ENCODE results near the gene FBXL14. TPM values are rescaled to one million over a fixed set of nuclear protein-coding genes. Genes with fewer than 3 reads are reported as not detected.

The FBXL14 gene
- total and polyA plus RNA-seq, 9 of the 15 experiments (the other 6 are each of a cell fraction or from before 2014, with no cell fraction given): 0.13 to 9.8 (median 3.3) TPM

DNA sequence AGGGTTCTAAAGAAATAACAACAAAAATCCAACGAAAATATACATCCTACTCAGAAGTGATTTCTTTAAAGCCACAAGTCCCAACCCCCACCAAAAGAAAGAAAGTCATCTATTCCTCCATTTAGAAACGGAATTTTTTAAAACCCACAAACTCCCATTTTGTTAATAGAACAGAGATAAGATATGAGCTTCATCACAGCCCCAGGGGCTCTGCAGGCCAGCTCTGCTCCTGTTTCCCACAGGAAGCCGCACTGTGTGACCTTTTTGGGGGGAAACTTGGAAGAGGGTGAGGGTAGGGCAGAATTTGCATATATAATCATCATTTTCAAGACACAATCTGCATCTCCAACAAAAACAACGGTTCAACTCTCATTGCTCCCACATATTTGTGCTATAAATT is 2.8 kb downstream of the FBXL14 start:
- peaks cover 58% of the 10 kb centered on the region for H3K79me2 ChIP-seq (ENCODE audit: control insufficient read depth, insufficient read depth, low read length)
- H3K27me3 ChIP-seq (ENCODE audit: control insufficient read depth in 2 of 2, insufficient read depth in 2 of 2, low read length in 2 of 2): no peaks in the 10 kb centered on the region
- in situ Hi-C loops (cut with MboI): loop anchor here (5.0 to 25.0 kb wide), 3 partner anchors 304 to 1029 kb away; no protein-coding TSS in a partner anchor
- peaks cover 12% of the 10 kb centered on the region for H4K20me1 ChIP-seq (replicated peaks; ENCODE audit: control insufficient read depth, insufficient read depth, low read length)
- peaks cover 26 to 45% of the 10 kb centered on the region in 2 experiments; a peak in 4 of 5 replicates for H3K4me1 ChIP-seq (replicated peaks in 1 of 2; ENCODE audit: control insufficient read depth in 2 of 2, insufficient read depth in 2 of 2, low read length in 2 of 2)
- H3K27ac ChIP-seq (ENCODE audit: extremely low read depth, low read depth, low read length): peak overlapping the region; percentile 33; the same call in 2 of the 3 replicates
- ChIA-PET CTCF (ENCODE audit: low intra/inter-chr PET ratio) (interaction anchor here (0.6 kb wide), 1 partner anchor 796 kb away, joined by 5 read pairs; no protein-coding TSS in a partner anchor), POLR2A (interaction anchor here (1.0 to 1.3 kb wide), 3 partner anchors 12 to 474 kb away, joined by 3 read pairs; no protein-coding TSS in a partner anchor)
- no peak overlapping the region for H2AFZ ChIP-seq (ENCODE audit: low read depth, low read length)
- DNase-seq (ENCODE audit: extremely low read depth in 1 of 4, low spot score in 3 of 4) (no peak), ATAC-seq (no peak), FAIRE-seq (no peak)
- no peaks in the 10 kb centered on the region for H3K9me3 ChIP-seq (replicated peaks; ENCODE audit: control insufficient read depth, insufficient read depth, low read depth, low read length)
- TSS peak; percentile 50 for BruUV-seq (replicated peaks)
- H3K9me1 ChIP-seq (ENCODE audit: control insufficient read depth, insufficient read depth, low read length): no peaks in the 10 kb centered on the region
- peak overlapping the region; percentile 25; the same call in 1 of the 2 replicates for H3K4me3 ChIP-seq
- TF ChIP-seq TEAD4 (IDR thresholded peaks at IDR 0.05; ENCODE audit: low read length) (peak; percentile 9; the same call in 1 of the 2 replicates), TEAD4 (CRISPR knock-in tag; IDR thresholded peaks at IDR 0.05; ENCODE audit: borderline replicate concordance) (no peak), RERE (CRISPR knock-in tag; IDR thresholded peaks at IDR 0.05; ENCODE audit: borderline replicate concordance) (no peak)
- WGBS (ENCODE audit: insufficient coverage, low coverage, missing lambda C conversion rate): 4% methylated on average over 4 of the region's 4 CpGs
- H3K4me2 ChIP-seq (ENCODE audit: insufficient read depth, low read length): peak overlapping the region; percentile 65
- H3K36me3 ChIP-seq (ENCODE audit: control insufficient read depth, insufficient read depth, low read length): peaks cover 10% of the 10 kb centered on the region; the same call in 1 of the 3 replicates
- H3K9ac ChIP-seq (ENCODE audit: insufficient read depth in 1 of 2, low read depth in 2 of 2, low read length in 2 of 2): peak overlapping the region; percentile 30 to 46; a peak in 2 of 4 replicates
- intact Hi-C loops (cut with micrococcal nuclease): no loop called here
